CD14-positive monocyte (primary cell): ENCODE results near the gene HIPK1. TPM values are rescaled to one million over a fixed set of nuclear protein-coding genes. Genes with fewer than 3 reads are reported as not detected.
A peak's percentile ranks its signal among the peaks of the same experiment; 100 is the strongest.

Source experiments
- DNase-seq, 3 donors: peaks; one replicate each; pipeline ENCODE4 v3.0.0-alpha.2; 2011 to 2022
- H2AFZ ChIP-seq: 2 replicates; pipeline ENCODE4 v1.6.0; 2012; ENCODE audit warnings: mild to moderate bottlenecking, low read depth, low read length, inconsistent platforms; ENCODE audit not compliant: insufficient read depth, poor library complexity, severe bottlenecking
- H3K27ac ChIP-seq, 2 donors: 1 replicate in 1 of 2; 2 replicates in 1 of 2; pipeline ENCODE4 v1.5.1; 2012 to 2013; ENCODE audit warnings: low read length in 2 of 2, control low read depth in 1 of 2, inconsistent platforms in 1 of 2, low read depth in 1 of 2, mild to moderate bottlenecking in 1 of 2
- H3K27me3 ChIP-seq, 2 donors: one replicate each; pipeline versions ENCODE4 v1.6.0 to v1.6.1; 2011 to 2013; ENCODE audit warnings: low read length in 2 of 2; ENCODE audit not compliant: control insufficient read depth in 2 of 2, insufficient read depth in 2 of 2
- H3K36me3 ChIP-seq, 2 donors: replicated peaks in 1 of 2; 1 replicate in 1 of 2; 2 replicates in 1 of 2; pipeline versions ENCODE4 v1.5.1 to v1.6.1; 2012 to 2013; ENCODE audit warnings: low read length in 2 of 2, control low read depth in 1 of 2, inconsistent platforms in 1 of 2, mild to moderate bottlenecking in 1 of 2; ENCODE audit not compliant: insufficient read depth in 2 of 2, control insufficient read depth in 1 of 2
- H3K4me1 ChIP-seq, 2 donors: 1 replicate in 1 of 2; 2 replicates in 1 of 2; pipeline versions ENCODE4 v1.5.1 to v1.6.1; 2012 to 2013; ENCODE audit warnings: low read length in 2 of 2, control low read depth in 1 of 2, inconsistent platforms in 1 of 2, mild to moderate bottlenecking in 1 of 2, moderate library complexity in 1 of 2; ENCODE audit not compliant: insufficient read depth in 2 of 2, control insufficient read depth in 1 of 2
- H3K4me2 ChIP-seq: replicated peaks from 2 replicates; pipeline ENCODE3; 2012; ENCODE audit warnings: low read length, moderate library complexity, mild to moderate bottlenecking; ENCODE audit not compliant: poor library complexity, severe bottlenecking; ENCODE audit errors: extremely low read depth
- H3K4me3 ChIP-seq, 3 experiments: fragments of 200-600 bp in 1 of 3; sonication (generic) in 1 of 3; replicated peaks in 1 of 3; 1 replicate in 2 of 3; 2 replicates in 1 of 3; pipeline ENCODE4 v1.5.1; 2011 to 2013; ENCODE audit warnings: low read length in 3 of 3, mild to moderate bottlenecking in 3 of 3, control low read depth in 2 of 3, low read depth in 2 of 3, inconsistent platforms in 1 of 3, moderate library complexity in 1 of 3
- H3K79me2 ChIP-seq: 2 replicates; pipeline ENCODE4 v1.6.0; 2012; ENCODE audit warnings: mild to moderate bottlenecking, control low read depth, inconsistent platforms, low read length, moderate library complexity; ENCODE audit not compliant: insufficient read depth
- H3K9ac ChIP-seq: 2 replicates; pipeline ENCODE4 v1.6.0; 2017; ENCODE audit warnings: low read length, mild to moderate bottlenecking; ENCODE audit not compliant: insufficient read depth, poor library complexity, severe bottlenecking
- H3K9me3 ChIP-seq, 2 donors: replicated peaks in 1 of 2; 1 replicate in 1 of 2; 2 replicates in 1 of 2; pipeline versions ENCODE4 v1.5.1 to v1.6.1; 2012 to 2013; ENCODE audit warnings: low read length in 2 of 2, control low read depth in 1 of 2; ENCODE audit not compliant: control insufficient read depth in 1 of 2, insufficient read depth in 1 of 2
- H4K20me1 ChIP-seq: 2 replicates; pipeline ENCODE4 v1.6.0; 2012; ENCODE audit warnings: mild to moderate bottlenecking, low read length, control low read depth, moderate library complexity; ENCODE audit not compliant: insufficient read depth
- H3K27ac Mint-ChIP-seq, 7 donors: one replicate each; pipeline ENCODE4 v1.8.0; 2020; ENCODE audit warnings: mild to moderate bottlenecking in 7 of 7, mixed read lengths in 7 of 7, moderate library complexity in 6 of 7, inconsistent platforms in 2 of 7
- H3K27me3 Mint-ChIP-seq, 3 donors: one replicate each; pipeline ENCODE4 v1.8.0; 2021 to 2022; ENCODE audit warnings: low read depth in 3 of 3, mild to moderate bottlenecking in 3 of 3, mixed read lengths in 3 of 3, moderate library complexity in 3 of 3, inconsistent platforms in 1 of 3
- H3K36me3 Mint-ChIP-seq, 2 donors: one replicate each; pipeline ENCODE4 v1.8.0; 2020; ENCODE audit warnings: mixed read lengths in 2 of 2, inconsistent platforms in 1 of 2, mild to moderate bottlenecking in 1 of 2
- H3K4me1 Mint-ChIP-seq: one replicate; pipeline ENCODE4 v1.8.0; 2020; ENCODE audit warnings: mild to moderate bottlenecking, mixed read lengths
- H3K4me3 Mint-ChIP-seq, 2 donors: one replicate each; pipeline ENCODE4 v1.8.0; 2020; ENCODE audit warnings: mild to moderate bottlenecking in 2 of 2, mixed read lengths in 2 of 2, moderate library complexity in 1 of 2
- H3K9me3 Mint-ChIP-seq, 7 donors: one replicate each; pipeline ENCODE4 v1.8.0; 2020 to 2022; ENCODE audit warnings: mixed read lengths in 7 of 7, mild to moderate bottlenecking in 6 of 7, moderate library complexity in 6 of 7, inconsistent platforms in 2 of 7
- WGBS: methylation state at CpG from one replicate; pipeline ENCODE4 v1.1.5; 2013; ENCODE audit warnings: missing lambda C conversion rate; ENCODE audit not compliant: insufficient coverage; 5-methylcytosine and 5-hydroxymethylcytosine counted together
- intact Hi-C, 2 donors: fragments of 100-400 bp; cut with micrococcal nuclease; formaldehyde crosslinking; loops; one replicate each; pipeline versions ENCODE4 v1.15.0 to v1.15.1; 2023
- polyA plus RNA-seq, 3 donors: library from polyadenylated mRNA; depleted of rRNA in 1 of 3; unstranded in 2 of 3; stranded (reverse) in 1 of 3; fragments of 300-500 nt in 2 of 3; fragments of >200 nt in 1 of 3; fragmentation: Illumina TruSeq in 2 of 3; gene quantifications; 1 replicate in 2 of 3; 2 replicates in 1 of 3; pipeline ENCODE4 v1.2.3, GENCODE V29; 2012 to 2021
- TF ChIP-seq, protein P1 (sequence below): fragments of 200-600 bp; IDR thresholded peaks from one replicate; pipeline ENCODE4 v1.8.0; 2022; ENCODE audit warnings: antibody characterized with exemption, mild to moderate bottlenecking

HIPK1 gene
- polyA plus RNA-seq, 3 donors, result 10.1 to 57.2 (median 14.8) TPM

DNA sequence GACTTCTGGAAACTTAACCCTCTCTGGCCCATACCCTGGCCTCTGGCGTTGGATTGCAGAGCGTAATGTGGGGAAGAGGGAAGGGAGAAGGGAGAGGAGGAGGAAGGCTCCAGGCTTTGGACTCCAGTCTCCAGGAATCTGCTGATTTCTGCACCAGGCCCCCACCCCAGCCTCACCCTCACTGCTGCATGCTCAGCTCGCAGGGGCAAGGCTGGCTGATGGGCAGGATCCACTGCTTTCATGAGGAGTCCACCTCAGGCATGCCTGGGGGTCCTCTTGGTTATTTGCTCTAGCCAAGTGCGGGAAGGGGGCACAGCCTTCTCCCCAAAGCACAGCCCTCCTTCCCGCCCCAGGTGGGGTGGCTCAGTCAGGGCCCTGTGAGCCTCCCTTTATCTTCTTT is 53.8 kb downstream of the HIPK1 start:
- Histone ChIP-seq H3K4me3 (peak overlapping the region in 1 of 3 experiments; percentile 44), H3K27me3 (no peaks in the 10 kb centered on the region), H4K20me1 (peaks cover 6% of the 10 kb centered on the region), H3K4me1 (peaks cover 33 to 36% of the 10 kb centered on the region in 2 donors), H3K4me2 (peak overlapping the region; percentile 60), H3K79me2 (peaks cover 4% of the 10 kb centered on the region), H2AFZ (peak overlapping the region; percentile 13), H3K36me3 (peaks cover 0 to 4% of the 10 kb centered on the region in 2 donors), H3K27ac (no peak overlapping the region), H3K9me3 (peaks cover 0 to 12% of the 10 kb centered on the region in 2 donors), H3K9ac (peak overlapping the region; percentile 0)
- TF ChIP-seq, protein P1, sequence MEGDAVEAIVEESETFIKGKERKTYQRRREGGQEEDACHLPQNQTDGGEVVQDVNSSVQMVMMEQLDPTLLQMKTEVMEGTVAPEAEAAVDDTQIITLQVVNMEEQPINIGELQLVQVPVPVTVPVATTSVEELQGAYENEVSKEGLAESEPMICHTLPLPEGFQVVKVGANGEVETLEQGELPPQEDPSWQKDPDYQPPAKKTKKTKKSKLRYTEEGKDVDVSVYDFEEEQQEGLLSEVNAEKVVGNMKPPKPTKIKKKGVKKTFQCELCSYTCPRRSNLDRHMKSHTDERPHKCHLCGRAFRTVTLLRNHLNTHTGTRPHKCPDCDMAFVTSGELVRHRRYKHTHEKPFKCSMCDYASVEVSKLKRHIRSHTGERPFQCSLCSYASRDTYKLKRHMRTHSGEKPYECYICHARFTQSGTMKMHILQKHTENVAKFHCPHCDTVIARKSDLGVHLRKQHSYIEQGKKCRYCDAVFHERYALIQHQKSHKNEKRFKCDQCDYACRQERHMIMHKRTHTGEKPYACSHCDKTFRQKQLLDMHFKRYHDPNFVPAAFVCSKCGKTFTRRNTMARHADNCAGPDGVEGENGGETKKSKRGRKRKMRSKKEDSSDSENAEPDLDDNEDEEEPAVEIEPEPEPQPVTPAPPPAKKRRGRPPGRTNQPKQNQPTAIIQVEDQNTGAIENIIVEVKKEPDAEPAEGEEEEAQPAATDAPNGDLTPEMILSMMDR, result no peak
- Mint-ChIP-seq H3K4me3 (peak overlapping the region; percentile 70 to 89), H3K36me3 (peaks cover 12 to 18% of the 10 kb centered on the region in 2 donors), H3K27me3 (peaks cover 11 to 16% (median 15%) of the 10 kb centered on the region in 3 donors), H3K9me3 (peaks cover 0 to 12% (median 3%) of the 10 kb centered on the region in 7 donors), H3K27ac (no peak overlapping the region), H3K4me1 (peaks cover 49% of the 10 kb centered on the region)
- intact Hi-C loops, result no loop called here
- 33% methylated on average over 1 of the region's 5 CpGs for WGBS
- DNase-seq, result no peak

DNA sequence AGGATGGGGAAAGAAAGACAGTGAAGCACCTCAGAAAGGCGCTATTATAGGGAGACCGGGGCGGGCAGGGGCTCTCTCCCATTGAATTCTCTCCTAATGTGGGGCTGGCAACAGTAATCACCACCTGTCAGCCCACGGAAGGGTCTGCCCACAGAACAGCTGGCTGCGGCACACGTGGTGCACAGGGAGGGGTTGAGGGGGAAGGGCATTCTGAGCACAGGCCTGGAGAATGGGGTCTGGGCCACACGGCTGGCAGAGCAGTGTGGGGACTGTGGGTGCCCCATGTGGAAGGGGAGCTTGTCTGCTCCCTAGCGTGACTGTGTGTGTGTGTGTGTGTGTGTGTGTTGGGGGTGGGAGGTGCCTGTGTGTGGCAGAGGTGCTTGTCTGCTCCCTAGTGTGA is 54.3 kb downstream of the HIPK1 start:
- peaks cover 11 to 16% (median 15%) of the 10 kb centered on the region in 3 donors for H3K27me3 Mint-ChIP-seq
- H3K36me3 Mint-ChIP-seq, result peaks cover 12 to 18% of the 10 kb centered on the region in 2 donors
- TF ChIP-seq, protein P1, result no peak
- Histone ChIP-seq H3K36me3 (peaks cover 0 to 4% of the 10 kb centered on the region in 2 donors), H4K20me1 (peaks cover 2% of the 10 kb centered on the region), H3K79me2 (peaks cover 1% of the 10 kb centered on the region), H2AFZ (no peak overlapping the region), H3K4me1 (peaks cover 29 to 31% of the 10 kb centered on the region in 2 donors), H3K27ac (no peak overlapping the region), H3K27me3 (no peaks in the 10 kb centered on the region), H3K9me3 (peaks cover 0 to 16% of the 10 kb centered on the region in 2 donors), H3K4me2 (no peak overlapping the region), H3K9ac (no peak overlapping the region), H3K4me3 (no peak overlapping the region)
- peaks cover 0 to 14% (median 4%) of the 10 kb centered on the region in 7 donors for H3K9me3 Mint-ChIP-seq
- peak overlapping the region in 1 of 2 donors; percentile 89 for H3K4me3 Mint-ChIP-seq
- WGBS, result 83% methylated on average over 6 of the region's 8 CpGs
- intact Hi-C loops, result no loop called here
- no peak overlapping the region for H3K27ac Mint-ChIP-seq
- DNase-seq, result no peak
- H3K4me1 Mint-ChIP-seq, result peaks cover 44% of the 10 kb centered on the region
